Activated CD8-positive, alpha-beta T cell treated with anti-CD3 and anti-CD28 coated beads for 36 hours (primary cell): Measurements from ENCODE around the gene INTS13. TPM values are rescaled to one million over a fixed set of nuclear protein-coding genes. Genes with fewer than 3 reads are reported as not detected.

Experiments used
- ATAC-seq: fragments of 200-7000 bp; cut with Tn5 transposase; one replicate; pipeline ENCODE4 v1.10.0; 2021; ENCODE audit warnings: mild to moderate bottlenecking, moderate library complexity
- CTCF ChIA-PET: fragments of 350-600 bp; sonication (Branson Sonifier 250); formaldehyde crosslinking; loops from one replicate; lab custom pipeline; 2021; ENCODE audit warnings: antibody characterized with exemption; lab: Charles Lee
- POLR2A ChIA-PET: fragments of 350-600 bp; sonication (Branson Sonifier 250); formaldehyde crosslinking; loops from one replicate; lab custom pipeline; 2021; ENCODE audit warnings: antibody characterized with exemption; lab: Charles Lee
- DNase-seq: peaks from one replicate; pipeline ENCODE4 v3.0.0-alpha.2; 2020
- H3K27ac Mint-ChIP-seq: one replicate; pipeline ENCODE4 v1.8.0; 2021; ENCODE audit warnings: mild to moderate bottlenecking, mixed read lengths
- H3K27me3 Mint-ChIP-seq: one replicate; pipeline ENCODE4 v1.8.0; 2021; ENCODE audit warnings: mixed read lengths
- H3K36me3 Mint-ChIP-seq: one replicate; pipeline ENCODE4 v1.8.0; 2021; ENCODE audit warnings: low read depth, mixed read lengths
- H3K4me1 Mint-ChIP-seq: one replicate; pipeline ENCODE4 v1.8.0; 2021; ENCODE audit warnings: low read depth, mixed read lengths
- H3K4me3 Mint-ChIP-seq: one replicate; pipeline ENCODE4 v1.8.0; 2021; ENCODE audit warnings: mild to moderate bottlenecking, moderate library complexity, mixed read lengths
- H3K9me3 Mint-ChIP-seq: one replicate; pipeline ENCODE4 v1.8.0; 2021; ENCODE audit warnings: mixed read lengths
- CTCF ChIP-seq: fragments of 200-600 bp; IDR thresholded peaks from one replicate; pipeline ENCODE4 v1.8.0; 2022; ENCODE audit warnings: antibody characterized with exemption, mild to moderate bottlenecking
- intact Hi-C: fragments of 100-400 bp; cut with micrococcal nuclease; formaldehyde crosslinking; loops from one replicate; pipeline ENCODE4 v1.10.0; 2022
- total RNA-seq, 2 experiments: library from RNA; stranded (reverse); gene quantifications; one replicate each; pipeline ENCODE4 v1.2.3, GENCODE V29; 2021

INTS13 gene
- total RNA-seq, 2 experiments from 2014 or later = 102 to 115 TPM

- Mint-ChIP-seq H3K27me3 (peaks cover 4% of the 10 kb centered on the region), H3K27ac (no peak overlapping the region), H3K36me3 (no peaks in the 10 kb centered on the region), H3K4me1 (peaks cover 12% of the 10 kb centered on the region), H3K4me3 (no peak overlapping the region), H3K9me3 (no peaks in the 10 kb centered on the region)
- TF ChIP-seq CTCF = no peak
- POLR2A ChIA-PET = no interaction called here
- intact Hi-C loops = no loop called here
- ATAC-seq (no peak), DNase-seq (no peak)
- CTCF ChIA-PET = interaction anchor here (1.1 to 8.1 kb wide), 4 partner anchors 11 to 42 kb away, joined by 4 to 55 read pairs (median 8); partner anchors contain the start of gene ITPR2
Observed at GRCh38 chr12:26874501-26875296, 63.1 kb downstream of the INTS13 start.

GRCh38 chr12:26872625-26873024 lies 65.2 kb downstream of the INTS13 start:
- ChIA-PET CTCF (interaction anchor here (1.2 to 8.1 kb wide), 2 partner anchors 13 to 37 kb away, joined by 4 to 55 read pairs; no protein-coding TSS in a partner anchor), POLR2A (no interaction called here)
- Mint-ChIP-seq H3K27me3 (peaks cover 4% of the 10 kb centered on the region), H3K4me3 (no peak overlapping the region), H3K9me3 (no peaks in the 10 kb centered on the region), H3K27ac (no peak overlapping the region), H3K4me1 (peaks cover 14% of the 10 kb centered on the region), H3K36me3 (no peaks in the 10 kb centered on the region)
- no peak for TF ChIP-seq CTCF
- no peak for DNase-seq
- intact Hi-C loops = no loop called here
- no peak for ATAC-seq

GRCh38 chr12:26871985-26872384 lies 65.8 kb downstream of the INTS13 start:
- Mint-ChIP-seq H3K36me3 (no peaks in the 10 kb centered on the region), H3K27ac (no peak overlapping the region), H3K4me3 (no peak overlapping the region), H3K9me3 (no peaks in the 10 kb centered on the region), H3K4me1 (peaks cover 20% of the 10 kb centered on the region), H3K27me3 (peaks cover 4% of the 10 kb centered on the region)
- ChIA-PET POLR2A (interaction anchor here (1.9 kb wide), 1 partner anchor 38 kb away, joined by 6 read pairs; the partner anchor contains the start of gene ITPR2), CTCF (interaction anchor here (0.9 to 8.1 kb wide), 4 partner anchors 9 to 37 kb away, joined by 3 to 55 read pairs (median 4); no protein-coding TSS in a partner anchor)
- TF ChIP-seq CTCF = no peak
- DNase-seq (no peak), ATAC-seq (no peak)
- intact Hi-C loops = no loop called here

- H3K36me3 Mint-ChIP-seq = no peaks in the 10 kb centered on the region
- no peak overlapping the region for H3K4me3 Mint-ChIP-seq
- ChIA-PET POLR2A (interaction anchor here (0.9 to 1.9 kb wide), 2 partner anchors 16 to 37 kb away, joined by 4 to 6 read pairs; partner anchors contain the start of gene ITPR2), CTCF (interaction anchor here (0.9 to 8.1 kb wide), 5 partner anchors 9 to 26 kb away, joined by 3 to 55 read pairs (median 4); no protein-coding TSS in a partner anchor)
- H3K27me3 Mint-ChIP-seq = peaks cover 4% of the 10 kb centered on the region
- ATAC-seq (no peak), DNase-seq (no peak)
- H3K4me1 Mint-ChIP-seq = peaks cover 25% of the 10 kb centered on the region
- TF ChIP-seq CTCF = no peak
- intact Hi-C loops = no loop called here
- H3K27ac Mint-ChIP-seq = no peak overlapping the region
- H3K9me3 Mint-ChIP-seq = no peaks in the 10 kb centered on the region
Observed at GRCh38 chr12:26870491-26871419, 67.0 kb downstream of the INTS13 start.
